HAP-1 (cell line): ENCODE data around the gene ITFG1.
"Not testable (repeated sequence)": the region's sequence is repeated elsewhere in the genome, so short reads cannot be mapped to it uniquely, and the experiment has no call there.

Experiments
- DNase-seq, 2 experiments: peaks; one replicate each; pipeline ENCODE4 v3.0.0-alpha.2; 2016 to 2020; ENCODE audit warnings: low spot score in 2 of 2
- H3K27me3 ChIP-seq: fragments of 250-450 bp; sonication (Bioruptor Pico); 2 replicates; pipeline ENCODE4 v1.5.1; 2020; ENCODE audit warnings: low read depth, mild to moderate bottlenecking, moderate library complexity
- H3K36me3 ChIP-seq: fragments of 250-450 bp; sonication (Bioruptor Pico); replicated peaks from 2 replicates; pipeline ENCODE4 v1.5.1; 2020; ENCODE audit warnings: mild to moderate bottlenecking
- H3K4me1 ChIP-seq: fragments of 250-450 bp; sonication (Bioruptor Pico); 2 replicates; pipeline ENCODE4 v1.5.1; 2020; ENCODE audit warnings: mild to moderate bottlenecking
- H3K4me3 ChIP-seq: fragments of 250-450 bp; sonication (Bioruptor Pico); 2 replicates; pipeline ENCODE4 v1.5.1; 2020; ENCODE audit warnings: mild to moderate bottlenecking, moderate library complexity
- H3K9me3 ChIP-seq: fragments of 250-450 bp; sonication (Bioruptor Pico); 2 replicates; pipeline ENCODE4 v1.5.1; 2020; ENCODE audit warnings: mild to moderate bottlenecking, moderate library complexity
- in situ Hi-C: fragments of 300-500 bp; cut with MboI; formaldehyde crosslinking; loops from 3 replicates; pipeline ENCODE4 v1.14.3; 2020; ENCODE audit warnings: low sequenced_read_pairs, inconsistent platforms, mixed read lengths

The ITFG1 gene

DNA sequence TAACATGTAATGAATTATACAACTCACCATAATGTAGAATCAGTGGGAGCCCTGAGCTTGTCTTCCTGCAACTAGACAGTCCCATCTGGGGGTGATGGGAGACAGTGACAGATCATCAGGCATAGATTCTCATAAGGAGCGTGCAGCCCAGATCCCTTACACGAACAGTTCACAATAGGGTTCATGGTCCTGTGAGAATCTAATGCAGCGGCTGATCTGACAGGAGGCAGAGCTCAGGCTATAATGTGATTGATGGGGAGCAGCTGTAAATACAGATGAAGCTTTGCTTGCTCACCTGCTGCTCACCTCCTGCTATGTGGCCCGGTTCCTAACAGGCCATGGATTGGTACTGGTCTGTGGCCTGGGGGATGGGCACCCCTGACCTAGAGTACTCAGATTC lies 257.4 kb downstream of the ITFG1 start:
- H3K27me3 ChIP-seq, H3K4me1 ChIP-seq, H3K4me3 ChIP-seq, H3K36me3 ChIP-seq, DNase-seq, in situ Hi-C loops, H3K9me3 ChIP-seq: not testable (repeated sequence)

DNA sequence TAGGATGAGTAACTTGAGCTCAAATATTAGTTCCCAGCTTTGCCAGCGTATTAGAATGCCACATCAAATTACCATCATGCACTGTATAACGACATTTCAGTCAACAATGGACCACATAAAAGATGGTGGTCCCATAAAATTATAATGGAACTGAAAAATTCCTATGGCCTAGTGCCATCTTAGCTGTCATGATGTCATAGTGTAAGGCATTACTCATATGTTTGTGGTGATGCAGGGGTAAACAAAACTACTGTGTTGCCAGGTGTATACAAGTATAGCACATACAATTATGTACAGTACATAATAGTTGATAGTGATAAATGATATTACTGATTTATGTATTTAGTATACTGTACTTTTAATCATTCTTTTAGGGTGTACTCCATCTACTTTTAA lies 262.7 kb downstream of the ITFG1 start:
- no peaks in the 10 kb centered on the region for H3K9me3 ChIP-seq
- no peaks in the 10 kb centered on the region for H3K4me1 ChIP-seq
- no peaks in the 10 kb centered on the region for H3K36me3 ChIP-seq
- no peaks in the 10 kb centered on the region for H3K27me3 ChIP-seq
- no peak overlapping the region for H3K4me3 ChIP-seq
- DNase-seq: no peak
- in situ Hi-C loops: no loop called here

GRCh38 chr16:47197536-47198179 lies 263.2 kb downstream of the ITFG1 start:
- Histone ChIP-seq H3K36me3 (no peaks in the 10 kb centered on the region), H3K4me1 (no peaks in the 10 kb centered on the region), H3K27me3 (no peaks in the 10 kb centered on the region), H3K9me3 (no peaks in the 10 kb centered on the region), H3K4me3 (no peak overlapping the region)
- no peak for DNase-seq
- in situ Hi-C loops: no loop called here

GRCh38 chr16:47196457-47196856 lies 264.4 kb downstream of the ITFG1 start:
- in situ Hi-C loops: no loop called here
- Histone ChIP-seq H3K4me3 (no peak overlapping the region), H3K36me3 (no peaks in the 10 kb centered on the region), H3K4me1 (no peaks in the 10 kb centered on the region), H3K9me3 (no peaks in the 10 kb centered on the region), H3K27me3 (no peaks in the 10 kb centered on the region)
- peak in 1 of 2 experiments; percentile 53 for DNase-seq

GRCh38 chr16:47182318-47182717 lies 278.5 kb downstream of the ITFG1 start:
- in situ Hi-C loops: no loop called here
- Histone ChIP-seq H3K4me1 (no peaks in the 10 kb centered on the region), H3K27me3 (no peaks in the 10 kb centered on the region), H3K9me3 (no peaks in the 10 kb centered on the region), H3K4me3 (no peak overlapping the region), H3K36me3 (no peaks in the 10 kb centered on the region)
- DNase-seq: no peak

DNA sequence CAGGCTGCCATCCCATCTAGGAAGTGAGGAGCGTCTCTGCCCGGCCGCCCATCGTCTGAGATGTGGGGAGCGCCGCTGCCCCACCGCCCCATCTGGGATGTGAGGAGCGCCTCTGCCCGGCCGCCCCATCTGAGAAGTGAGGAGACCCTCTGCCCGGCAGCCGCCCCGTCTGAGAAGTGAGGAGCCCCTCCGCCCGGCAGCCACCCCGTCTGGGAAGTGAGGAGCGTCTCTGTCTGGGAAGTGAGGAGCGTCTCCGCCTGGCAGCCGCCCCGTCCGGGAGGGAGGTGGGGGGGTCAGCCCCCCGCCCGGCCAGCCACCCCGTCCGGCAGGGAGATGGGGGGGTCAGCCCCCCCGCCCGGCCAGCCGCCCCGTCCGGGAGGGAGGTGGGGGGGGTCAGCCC lies 279.8 kb downstream of the ITFG1 start:
- not testable (repeated sequence) for H3K27me3 ChIP-seq

DNA sequence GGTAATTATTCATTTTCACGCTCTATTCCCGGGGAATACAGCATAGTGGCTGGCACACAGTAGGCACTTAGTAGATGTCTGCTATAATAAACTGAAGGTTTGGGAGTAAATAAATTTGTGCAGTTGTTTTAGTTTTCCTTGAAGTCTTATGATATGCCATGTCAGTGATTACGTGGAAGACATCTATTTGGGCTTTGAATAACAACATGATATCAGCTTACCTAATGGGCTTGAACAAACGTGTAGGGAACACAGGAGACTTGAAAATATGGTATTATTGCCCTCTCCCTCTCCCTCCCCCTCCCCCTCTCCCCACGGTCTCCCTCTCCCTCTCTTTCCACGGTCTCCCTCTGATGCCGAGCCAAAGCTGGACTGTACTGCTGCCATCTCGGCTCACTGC lies 280.8 kb downstream of the ITFG1 start:
- in situ Hi-C loops: no loop called here

More for the DNA sequence above, 279.8 kb downstream of the ITFG1 start:
- H3K9me3 ChIP-seq, H3K4me3 ChIP-seq, in situ Hi-C loops, H3K4me1 ChIP-seq, DNase-seq, H3K36me3 ChIP-seq: not testable (repeated sequence)

GRCh38 chr16:47175152-47175551 lies 285.7 kb downstream of the ITFG1 start:
- no peaks in the 10 kb centered on the region for H3K36me3 ChIP-seq
- no peak overlapping the region for H3K4me3 ChIP-seq
- H3K9me3 ChIP-seq: no peaks in the 10 kb centered on the region
- no peaks in the 10 kb centered on the region for H3K27me3 ChIP-seq
- in situ Hi-C loops: no loop called here
- no peaks in the 10 kb centered on the region for H3K4me1 ChIP-seq
- no peak for DNase-seq

More for the DNA sequence above, 280.8 kb downstream of the ITFG1 start:
- Histone ChIP-seq H3K27me3 (no peaks in the 10 kb centered on the region), H3K4me3 (no peak overlapping the region), H3K9me3 (no peaks in the 10 kb centered on the region), H3K4me1 (no peaks in the 10 kb centered on the region), H3K36me3 (no peaks in the 10 kb centered on the region)
- no peak for DNase-seq

DNA sequence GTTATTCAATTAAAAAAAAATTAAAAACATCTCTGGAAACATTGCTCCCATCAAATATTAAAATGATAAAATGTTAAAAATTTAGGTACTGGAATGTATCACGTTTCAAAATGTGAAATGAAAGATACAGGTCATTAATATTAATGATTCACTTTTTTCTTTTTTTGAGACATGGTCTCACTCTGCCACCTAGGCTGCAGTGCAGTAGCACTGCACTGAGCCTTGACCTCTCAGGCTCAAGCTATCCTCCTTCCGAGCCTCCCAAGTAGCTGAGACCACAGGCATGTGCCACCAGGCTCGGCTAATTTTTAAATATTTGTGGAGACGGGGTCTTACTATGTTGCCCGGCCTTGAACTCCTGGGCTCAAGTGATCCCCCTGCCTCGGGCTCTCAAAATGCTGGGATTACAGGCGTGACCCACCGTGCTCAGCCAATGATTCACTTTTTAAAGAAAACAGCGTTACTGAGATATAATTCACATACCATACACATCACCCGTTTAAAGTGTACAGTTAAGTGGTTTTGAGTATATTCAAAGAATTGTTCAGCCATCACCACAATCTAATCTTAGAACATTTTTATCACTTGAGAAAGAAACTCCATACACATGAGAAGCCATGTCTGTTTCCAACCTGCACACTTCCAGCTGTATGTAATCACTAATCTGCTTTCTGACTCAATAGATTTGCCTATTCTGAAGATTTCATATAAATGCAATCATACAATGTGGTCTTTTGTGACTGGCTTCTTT lies 298.0 kb downstream of the ITFG1 start:
- H3K27me3 ChIP-seq: no peaks in the 10 kb centered on the region
- H3K9me3 ChIP-seq: no peaks in the 10 kb centered on the region
- no peaks in the 10 kb centered on the region for H3K36me3 ChIP-seq
- H3K4me1 ChIP-seq: no peaks in the 10 kb centered on the region
- no peak for DNase-seq
- no peak overlapping the region for H3K4me3 ChIP-seq
- in situ Hi-C loops: no loop called here

DNA sequence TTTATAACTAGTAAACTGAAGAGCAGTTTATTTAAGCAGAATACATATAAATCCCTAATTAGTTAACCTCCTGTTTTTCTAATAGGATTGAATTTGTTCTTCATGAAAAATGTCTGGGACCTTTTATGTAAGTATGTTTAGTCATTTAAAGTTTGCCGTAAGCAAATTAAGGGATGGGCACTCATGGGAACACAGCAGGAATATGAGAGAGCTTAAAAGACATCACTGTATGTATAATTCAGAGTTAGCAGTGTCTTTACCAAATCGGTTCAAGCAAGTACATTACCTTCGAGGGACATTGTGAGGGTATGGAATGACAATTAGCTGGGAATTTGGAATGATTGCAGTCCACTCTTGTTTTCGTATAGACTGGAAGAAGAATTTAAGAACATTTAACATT lies 299.4 kb downstream of the ITFG1 start:
- DNase-seq: no peak
- no peak overlapping the region for H3K4me3 ChIP-seq
- no peaks in the 10 kb centered on the region for H3K4me1 ChIP-seq
- H3K36me3 ChIP-seq: no peaks in the 10 kb centered on the region
- H3K9me3 ChIP-seq: no peaks in the 10 kb centered on the region
- in situ Hi-C loops: no loop called here
- H3K27me3 ChIP-seq: no peaks in the 10 kb centered on the region

DNA sequence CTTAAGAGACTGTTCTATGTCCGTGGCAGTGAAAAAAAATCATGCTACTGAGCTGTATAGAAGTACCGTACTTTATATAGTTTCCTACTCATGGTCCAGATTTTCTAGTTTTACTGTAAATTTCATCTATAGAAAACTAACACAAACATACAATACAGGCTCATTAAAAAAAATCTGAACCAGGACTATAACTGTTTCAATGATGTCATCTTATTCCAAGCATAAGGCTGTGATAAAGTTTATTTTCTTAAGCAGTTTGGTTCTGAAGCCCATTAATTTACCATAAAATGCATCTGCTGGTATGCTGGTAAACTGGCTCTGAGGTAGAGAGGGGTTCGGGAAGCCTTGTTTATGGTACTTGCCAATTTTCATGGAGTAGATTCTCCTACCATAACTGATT lies 300.4 kb downstream of the ITFG1 start:
- Histone ChIP-seq H3K4me1 (no peaks in the 10 kb centered on the region), H3K36me3 (no peaks in the 10 kb centered on the region), H3K27me3 (no peaks in the 10 kb centered on the region), H3K4me3 (no peak overlapping the region), H3K9me3 (no peaks in the 10 kb centered on the region)
- DNase-seq: no peak
- in situ Hi-C loops: no loop called here

- Histone ChIP-seq H3K27me3 (no peaks in the 10 kb centered on the region), H3K9me3 (no peaks in the 10 kb centered on the region), H3K4me1 (no peaks in the 10 kb centered on the region), H3K4me3 (no peak overlapping the region), H3K36me3 (no peaks in the 10 kb centered on the region)
- no peak for DNase-seq
- in situ Hi-C loops: no loop called here
Measured at GRCh38 chr16:47158992-47159391, 301.9 kb downstream of the ITFG1 start.

DNA sequence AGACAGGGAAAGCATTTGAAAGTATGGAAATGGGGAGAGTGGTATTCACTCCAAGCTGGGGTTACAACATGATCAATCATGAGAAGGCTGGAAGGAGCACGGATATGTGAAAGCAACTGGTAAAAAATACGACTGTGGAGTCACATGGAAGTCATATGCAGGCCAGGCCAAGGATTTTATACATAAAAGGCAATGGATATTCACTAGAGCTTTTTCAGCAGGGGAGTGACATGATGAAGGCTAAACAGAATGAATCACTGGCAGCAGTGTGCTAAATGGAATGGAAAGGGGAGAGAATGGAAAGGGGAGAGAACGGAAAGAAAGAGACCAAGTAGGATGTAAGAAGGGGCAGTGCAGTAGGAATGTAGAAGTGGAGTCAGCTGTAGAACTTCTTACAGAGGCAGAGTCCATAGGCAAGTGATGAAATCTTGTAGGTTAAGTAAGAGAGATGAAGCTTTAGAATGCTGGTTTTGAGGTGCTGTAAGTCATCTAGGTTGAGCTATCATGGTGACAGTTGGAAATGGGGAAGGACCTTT lies 304.1 kb downstream of the ITFG1 start:
- in situ Hi-C loops: no loop called here
- Histone ChIP-seq H3K27me3 (no peaks in the 10 kb centered on the region), H3K9me3 (0 out of 2 replicates have a peak, but pooled peaks cover 7% of the 10 kb centered on the region), H3K4me3 (no peak overlapping the region), H3K36me3 (peaks cover 6% of the 10 kb centered on the region), H3K4me1 (no peaks in the 10 kb centered on the region)
- no peak for DNase-seq

GRCh38 chr16:47152501-47152900 lies 308.4 kb downstream of the ITFG1 start:
- in situ Hi-C loops, H3K4me3 ChIP-seq, H3K27me3 ChIP-seq, DNase-seq, H3K4me1 ChIP-seq, H3K36me3 ChIP-seq, H3K9me3 ChIP-seq: not testable (repeated sequence)
